GM19328 (cell line): ENCODE results near the gene SP2.

Experiments used
- ATAC-seq: cut with Tn5 transposase; IDR thresholded peaks from one replicate; pipeline ENCODE4 v1.9.1; 2021; ENCODE audit warnings: mild to moderate bottlenecking, moderate library complexity; ENCODE audit not compliant: unreplicated experiment

Gene SP2

DNA sequence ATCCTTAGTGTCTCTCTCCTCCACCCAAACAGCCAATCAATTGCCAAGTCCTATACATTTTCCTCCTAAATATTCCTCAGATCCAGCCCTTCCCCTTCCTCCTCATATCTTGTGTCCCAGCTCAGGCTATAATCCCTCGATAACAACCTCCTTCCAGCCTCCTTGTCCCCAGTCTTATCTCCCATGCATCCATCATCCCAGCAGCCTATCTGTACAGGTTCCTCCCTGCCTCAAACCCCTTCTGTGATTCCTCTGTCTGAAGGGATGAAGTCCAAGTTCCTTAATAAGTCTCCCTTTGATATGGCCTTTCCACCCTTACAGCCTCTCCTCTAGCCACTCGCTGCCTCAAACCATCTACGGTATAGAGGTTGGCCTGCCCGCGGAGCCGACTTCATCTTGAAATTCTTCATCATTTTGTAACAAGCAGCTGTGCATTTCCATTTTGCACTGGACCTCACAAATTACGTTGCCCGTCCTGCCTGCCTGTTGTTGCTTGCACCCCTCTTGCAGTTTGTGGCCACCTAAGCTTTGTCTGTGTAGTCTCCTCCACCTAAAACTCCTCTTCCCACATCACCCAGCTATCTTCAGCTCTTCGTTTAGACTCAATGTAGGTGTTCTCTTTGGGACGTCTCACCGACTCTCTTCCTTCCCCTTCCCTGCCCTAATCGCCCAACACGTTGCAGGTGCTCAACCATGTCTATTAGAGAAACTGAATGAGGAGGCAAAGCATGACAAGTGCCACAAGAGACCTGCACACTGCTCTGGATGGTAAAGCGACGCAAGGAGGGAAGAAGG, 74.1 kb downstream of the SP2 start:
- ATAC-seq, result no peak

DNA sequence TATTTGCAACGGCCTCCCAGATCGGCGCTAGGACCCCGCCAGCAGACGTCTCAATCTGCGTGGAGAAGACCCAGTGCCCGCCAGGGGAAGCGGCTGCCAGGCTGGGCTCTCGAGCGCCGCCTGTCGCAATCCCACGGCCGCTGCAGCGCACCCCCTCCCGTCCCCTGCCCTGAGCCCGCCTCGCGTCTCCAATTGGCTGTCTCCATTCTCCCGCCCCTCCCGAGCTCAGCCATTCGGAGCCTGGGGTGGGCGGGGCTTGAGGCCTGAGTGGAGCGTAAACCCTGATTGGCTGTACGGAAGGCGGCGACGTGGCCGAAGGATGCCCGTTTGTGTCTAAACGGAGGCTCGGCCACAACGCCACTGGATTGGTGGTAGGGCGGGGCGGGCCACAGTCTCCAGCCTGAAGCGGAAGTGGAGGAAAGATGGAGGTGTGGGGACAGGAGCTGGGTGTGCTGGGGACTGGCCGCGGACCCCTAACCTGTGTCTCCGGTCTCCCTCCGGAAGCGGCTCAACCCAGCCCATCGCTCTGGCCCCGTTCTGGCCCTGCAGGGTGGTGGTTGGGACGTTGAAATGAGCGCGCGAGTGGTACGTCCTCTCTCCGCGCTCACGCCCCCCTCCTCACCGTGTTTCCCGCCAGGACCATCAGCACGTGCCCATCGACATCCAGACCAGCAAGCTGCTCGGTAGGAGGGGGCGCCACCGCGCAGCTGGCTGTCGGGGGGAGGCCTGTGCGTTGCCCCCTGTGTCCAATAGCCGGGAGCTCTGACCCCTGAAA, 74.9 kb downstream of the SP2 start, which contains the start of gene CDK5RAP3:
CDK5RAP3 (plus strand) TSS at position 389 of the 775 bp plus-strand sequence; CDS start at position 423, 34 bp downstream.
- peak; percentile 99 for ATAC-seq

DNA sequence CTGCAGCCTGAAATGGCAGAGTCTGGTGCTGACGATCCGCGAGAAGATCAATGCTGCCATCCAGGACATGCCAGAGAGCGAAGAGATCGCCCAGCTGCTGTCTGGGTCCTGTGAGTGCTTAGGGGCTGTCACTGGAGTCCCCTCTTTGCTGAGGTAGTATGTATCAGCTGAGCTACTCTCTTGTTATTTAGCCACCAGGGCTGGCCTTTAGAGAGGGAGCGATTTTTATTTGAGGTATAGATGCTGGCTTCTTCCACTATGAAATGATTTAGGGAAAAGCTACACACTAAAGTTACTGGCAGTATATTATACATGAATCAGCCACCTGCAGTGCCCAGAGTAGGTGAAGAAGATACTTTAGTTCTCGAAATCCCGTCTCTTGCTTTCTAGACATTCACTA, 77.5 kb downstream of the SP2 start:
- ATAC-seq, result no peak

DNA sequence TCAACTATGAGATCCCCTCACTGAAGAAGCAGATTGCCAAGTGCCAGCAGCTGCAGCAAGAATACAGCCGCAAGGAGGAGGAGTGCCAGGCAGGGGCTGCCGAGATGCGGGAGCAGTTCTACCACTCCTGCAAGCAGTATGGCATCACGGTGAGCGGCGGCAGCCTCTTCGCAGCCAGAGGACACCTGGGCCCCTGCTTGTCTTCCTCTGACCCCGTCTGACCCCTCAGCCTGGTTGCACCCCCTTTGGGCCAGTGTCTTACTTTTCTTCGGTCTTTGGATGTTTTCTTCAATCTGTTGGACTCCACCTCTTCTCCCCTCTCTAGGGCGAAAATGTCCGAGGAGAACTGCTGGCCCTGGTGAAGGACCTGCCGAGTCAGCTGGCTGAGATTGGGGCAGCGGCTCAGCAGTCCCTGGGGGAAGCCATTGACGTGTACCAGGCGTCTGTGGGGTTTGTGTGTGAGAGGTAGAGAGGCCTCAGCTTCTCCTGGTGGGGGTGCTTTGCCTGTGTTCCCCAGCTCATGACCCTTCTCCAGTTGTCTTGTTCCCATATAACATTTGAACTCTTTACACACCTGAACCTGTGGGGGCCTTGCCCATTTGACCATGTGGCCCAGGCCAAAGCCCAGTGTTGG, 79.3 kb downstream of the SP2 start:
- ATAC-seq, result no peak

- no peak for ATAC-seq
These were observed 79.8 kb downstream of the SP2 start for GRCh38 chr17:47975823-47976205.

GRCh38 chr17:47978324-47978723, 82.3 kb downstream of the SP2 start:
- ATAC-seq, result no peak
